ENCODE results near the gene TMEM263.

Gene TMEM263

DNA sequence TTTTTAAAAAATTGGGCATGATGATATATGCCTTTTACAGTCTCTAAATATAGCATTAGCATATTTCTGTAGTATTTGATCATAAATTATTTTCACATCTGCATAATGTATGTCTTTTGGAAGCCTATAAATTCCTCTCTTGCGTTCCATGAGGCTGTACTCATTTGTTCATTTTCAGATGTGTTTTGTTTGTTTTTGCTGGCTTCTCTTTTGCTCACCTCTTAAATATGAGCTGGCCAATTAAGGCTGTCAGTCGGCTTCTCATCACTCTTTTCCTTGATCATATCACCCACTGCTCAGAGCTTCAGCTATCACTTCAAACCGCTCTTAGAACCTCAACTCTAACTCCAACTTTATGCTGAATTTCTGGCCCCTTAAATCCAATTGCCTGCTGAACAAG, 6.6 kb downstream of the TMEM263 start:
- TF ChIP-seq SIN3A (IDR thresholded peaks at IDR 0.05; ENCODE audit: borderline replicate concordance, insufficient read depth, low read length) (no peak), POLR2AphosphoS5 (IDR thresholded peaks at IDR 0.05; ENCODE audit: low read depth, low read length) (no peak), FOXP2 (optimal IDR thresholded peaks at IDR 0.05; ENCODE audit: borderline replicate concordance, extremely low read depth, extremely low read length, insufficient read depth) (no peak), TAF1 (IDR thresholded peaks at IDR 0.05; ENCODE audit: borderline replicate concordance, insufficient read depth, low read length) (no peak)
- TF ChIP-seq, protein P1, sequence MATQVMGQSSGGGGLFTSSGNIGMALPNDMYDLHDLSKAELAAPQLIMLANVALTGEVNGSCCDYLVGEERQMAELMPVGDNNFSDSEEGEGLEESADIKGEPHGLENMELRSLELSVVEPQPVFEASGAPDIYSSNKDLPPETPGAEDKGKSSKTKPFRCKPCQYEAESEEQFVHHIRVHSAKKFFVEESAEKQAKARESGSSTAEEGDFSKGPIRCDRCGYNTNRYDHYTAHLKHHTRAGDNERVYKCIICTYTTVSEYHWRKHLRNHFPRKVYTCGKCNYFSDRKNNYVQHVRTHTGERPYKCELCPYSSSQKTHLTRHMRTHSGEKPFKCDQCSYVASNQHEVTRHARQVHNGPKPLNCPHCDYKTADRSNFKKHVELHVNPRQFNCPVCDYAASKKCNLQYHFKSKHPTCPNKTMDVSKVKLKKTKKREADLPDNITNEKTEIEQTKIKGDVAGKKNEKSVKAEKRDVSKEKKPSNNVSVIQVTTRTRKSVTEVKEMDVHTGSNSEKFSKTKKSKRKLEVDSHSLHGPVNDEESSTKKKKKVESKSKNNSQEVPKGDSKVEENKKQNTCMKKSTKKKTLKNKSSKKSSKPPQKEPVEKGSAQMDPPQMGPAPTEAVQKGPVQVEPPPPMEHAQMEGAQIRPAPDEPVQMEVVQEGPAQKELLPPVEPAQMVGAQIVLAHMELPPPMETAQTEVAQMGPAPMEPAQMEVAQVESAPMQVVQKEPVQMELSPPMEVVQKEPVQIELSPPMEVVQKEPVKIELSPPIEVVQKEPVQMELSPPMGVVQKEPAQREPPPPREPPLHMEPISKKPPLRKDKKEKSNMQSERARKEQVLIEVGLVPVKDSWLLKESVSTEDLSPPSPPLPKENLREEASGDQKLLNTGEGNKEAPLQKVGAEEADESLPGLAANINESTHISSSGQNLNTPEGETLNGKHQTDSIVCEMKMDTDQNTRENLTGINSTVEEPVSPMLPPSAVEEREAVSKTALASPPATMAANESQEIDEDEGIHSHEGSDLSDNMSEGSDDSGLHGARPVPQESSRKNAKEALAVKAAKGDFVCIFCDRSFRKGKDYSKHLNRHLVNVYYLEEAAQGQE (IDR thresholded peaks at IDR 0.05; ENCODE audit: insufficient read depth in 1 of 2, low read depth in 2 of 2, low read length in 2 of 2): no peak

DNA sequence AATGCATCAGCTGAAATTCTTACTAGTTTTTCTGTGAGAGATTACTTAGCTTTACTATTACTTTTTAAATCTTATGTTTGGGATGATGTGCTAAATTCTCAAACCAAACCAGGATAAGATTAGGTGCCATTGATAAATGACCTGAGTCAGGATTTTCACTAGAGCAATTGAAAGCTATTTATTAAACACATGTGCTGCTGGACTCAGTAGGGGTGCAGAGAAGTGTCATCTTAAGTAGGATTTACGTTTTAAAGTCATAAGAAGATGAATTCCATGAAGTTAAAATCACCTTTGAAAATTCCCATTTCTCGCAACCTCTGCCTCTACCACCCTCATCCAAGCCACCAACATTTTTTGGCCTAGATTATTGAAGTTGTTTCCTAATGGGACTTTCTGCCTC, 8.8 kb downstream of the TMEM263 start:
- no peak for TF ChIP-seq TAF1 (IDR thresholded peaks at IDR 0.05; ENCODE audit: borderline replicate concordance, insufficient read depth, low read length)
- TF ChIP-seq SIN3A (IDR thresholded peaks at IDR 0.05; ENCODE audit: borderline replicate concordance, insufficient read depth, low read length): no peak
- TF ChIP-seq, protein P1 (IDR thresholded peaks at IDR 0.05; ENCODE audit: insufficient read depth in 1 of 2, low read depth in 2 of 2, low read length in 2 of 2): no peak
- no peak for TF ChIP-seq POLR2AphosphoS5 (IDR thresholded peaks at IDR 0.05; ENCODE audit: low read depth, low read length)
- TF ChIP-seq FOXP2 (optimal IDR thresholded peaks at IDR 0.05; ENCODE audit: borderline replicate concordance, extremely low read depth, extremely low read length, insufficient read depth): no peak

DNA sequence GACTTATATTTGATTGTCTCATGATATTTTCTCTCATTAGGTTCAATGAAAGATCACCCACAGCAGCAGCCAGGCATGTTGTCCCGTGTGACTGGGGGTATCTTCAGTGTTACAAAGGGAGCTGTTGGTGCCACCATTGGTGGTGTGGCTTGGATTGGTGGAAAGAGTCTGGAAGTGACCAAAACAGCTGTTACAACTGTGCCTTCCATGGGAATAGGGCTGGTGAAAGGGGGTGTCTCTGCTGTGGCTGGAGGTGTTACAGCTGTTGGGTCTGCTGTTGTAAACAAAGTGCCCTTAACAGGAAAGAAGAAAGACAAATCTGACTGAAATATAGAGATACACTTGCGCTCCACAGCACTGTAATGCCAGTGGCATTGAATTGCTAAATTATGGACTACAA, 15.4 kb downstream of the TMEM263 start:
- TF ChIP-seq FOXP2 (optimal IDR thresholded peaks at IDR 0.05; ENCODE audit: borderline replicate concordance, extremely low read depth, extremely low read length, insufficient read depth) (no peak), POLR2AphosphoS5 (IDR thresholded peaks at IDR 0.05; ENCODE audit: low read depth, low read length) (no peak), TAF1 (IDR thresholded peaks at IDR 0.05; ENCODE audit: borderline replicate concordance, insufficient read depth, low read length) (no peak), SIN3A (IDR thresholded peaks at IDR 0.05; ENCODE audit: borderline replicate concordance, insufficient read depth, low read length) (no peak)
- TF ChIP-seq, protein P1 (IDR thresholded peaks at IDR 0.05; ENCODE audit: insufficient read depth in 1 of 2, low read depth in 2 of 2, low read length in 2 of 2): no peak

DNA sequence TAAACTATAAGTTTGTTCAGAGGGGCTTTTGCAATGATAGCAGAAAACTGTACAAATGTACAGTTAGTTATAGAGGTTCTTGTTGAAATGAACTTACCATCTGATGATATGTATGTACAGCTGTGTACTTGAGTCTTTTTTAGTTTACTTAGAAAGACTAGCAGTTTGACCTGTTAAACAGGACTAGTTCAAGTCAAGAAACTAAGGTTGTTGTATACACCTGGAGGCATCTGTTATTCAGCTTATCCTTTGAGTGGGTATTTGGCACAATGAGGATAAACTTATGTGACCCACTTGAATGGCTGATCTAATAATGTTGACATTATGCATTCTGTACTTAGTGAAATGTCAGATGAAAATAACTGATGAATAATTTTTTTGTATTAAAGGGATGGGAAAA, 17.8 kb downstream of the TMEM263 start:
- no peak for TF ChIP-seq POLR2AphosphoS5 (IDR thresholded peaks at IDR 0.05; ENCODE audit: low read depth, low read length)
- TF ChIP-seq, protein P1 (IDR thresholded peaks at IDR 0.05; ENCODE audit: insufficient read depth in 1 of 2, low read depth in 2 of 2, low read length in 2 of 2): no peak
- TF ChIP-seq TAF1 (IDR thresholded peaks at IDR 0.05; ENCODE audit: borderline replicate concordance, insufficient read depth, low read length): no peak
- no peak for TF ChIP-seq SIN3A (IDR thresholded peaks at IDR 0.05; ENCODE audit: borderline replicate concordance, insufficient read depth, low read length)
- no peak for TF ChIP-seq FOXP2 (optimal IDR thresholded peaks at IDR 0.05; ENCODE audit: borderline replicate concordance, extremely low read depth, extremely low read length, insufficient read depth)

DNA sequence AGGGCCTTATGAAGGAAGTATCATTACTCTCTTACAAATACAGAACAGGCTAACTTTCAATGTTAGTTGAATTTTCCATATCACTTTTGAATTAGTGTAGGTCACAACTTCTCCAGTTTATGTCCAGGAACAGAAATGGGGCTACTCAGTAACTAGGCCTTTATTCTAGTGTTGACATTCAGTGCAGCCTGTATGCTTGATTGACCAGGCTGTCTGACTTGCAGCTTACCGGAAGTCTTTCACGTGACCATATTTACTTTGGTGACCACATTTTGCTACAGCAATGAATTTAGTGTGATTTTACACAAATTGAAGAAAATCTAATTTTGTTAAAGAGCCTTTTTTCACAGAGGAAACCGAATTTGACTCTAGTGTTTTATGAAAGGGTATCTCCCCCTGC, 18.8 kb downstream of the TMEM263 start:
- TF ChIP-seq TAF1 (IDR thresholded peaks at IDR 0.05; ENCODE audit: borderline replicate concordance, insufficient read depth, low read length) (no peak), FOXP2 (optimal IDR thresholded peaks at IDR 0.05; ENCODE audit: borderline replicate concordance, extremely low read depth, extremely low read length, insufficient read depth) (no peak), POLR2AphosphoS5 (IDR thresholded peaks at IDR 0.05; ENCODE audit: low read depth, low read length) (no peak), SIN3A (IDR thresholded peaks at IDR 0.05; ENCODE audit: borderline replicate concordance, insufficient read depth, low read length) (no peak)
- TF ChIP-seq, protein P1 (IDR thresholded peaks at IDR 0.05; ENCODE audit: insufficient read depth in 1 of 2, low read depth in 2 of 2, low read length in 2 of 2): no peak
